ENCODE data around the gene MARCHF5.
A peak's percentile ranks its signal among the peaks of the same experiment; 100 is the strongest.
"Not testable (repeated sequence)": the region's sequence is repeated elsewhere in the genome, so short reads cannot be mapped to it uniquely, and the experiment has no call there.

Gene MARCHF5

DNA sequence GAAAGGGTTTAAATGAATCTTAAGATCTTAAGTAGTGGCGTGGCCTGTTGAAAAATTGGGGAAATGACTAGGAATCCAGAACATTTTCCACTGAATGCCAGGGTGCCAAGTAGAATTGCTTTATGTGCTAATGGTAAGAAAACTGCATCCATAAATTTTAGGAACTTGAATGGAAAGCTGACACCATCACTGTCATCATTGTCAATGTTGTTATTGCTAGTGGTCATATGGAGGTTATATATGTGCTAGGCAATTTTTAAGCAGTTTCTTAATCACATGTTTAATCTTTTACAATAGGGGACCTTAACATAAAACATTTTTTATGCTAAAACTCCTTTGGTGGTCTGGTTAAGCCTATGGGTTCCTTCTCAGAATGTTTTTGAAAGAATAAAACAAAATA is 13.1 kb downstream of the MARCHF5 start:
- DNase-seq (ENCODE audit: low read depth, low spot score), result no peak

DNA sequence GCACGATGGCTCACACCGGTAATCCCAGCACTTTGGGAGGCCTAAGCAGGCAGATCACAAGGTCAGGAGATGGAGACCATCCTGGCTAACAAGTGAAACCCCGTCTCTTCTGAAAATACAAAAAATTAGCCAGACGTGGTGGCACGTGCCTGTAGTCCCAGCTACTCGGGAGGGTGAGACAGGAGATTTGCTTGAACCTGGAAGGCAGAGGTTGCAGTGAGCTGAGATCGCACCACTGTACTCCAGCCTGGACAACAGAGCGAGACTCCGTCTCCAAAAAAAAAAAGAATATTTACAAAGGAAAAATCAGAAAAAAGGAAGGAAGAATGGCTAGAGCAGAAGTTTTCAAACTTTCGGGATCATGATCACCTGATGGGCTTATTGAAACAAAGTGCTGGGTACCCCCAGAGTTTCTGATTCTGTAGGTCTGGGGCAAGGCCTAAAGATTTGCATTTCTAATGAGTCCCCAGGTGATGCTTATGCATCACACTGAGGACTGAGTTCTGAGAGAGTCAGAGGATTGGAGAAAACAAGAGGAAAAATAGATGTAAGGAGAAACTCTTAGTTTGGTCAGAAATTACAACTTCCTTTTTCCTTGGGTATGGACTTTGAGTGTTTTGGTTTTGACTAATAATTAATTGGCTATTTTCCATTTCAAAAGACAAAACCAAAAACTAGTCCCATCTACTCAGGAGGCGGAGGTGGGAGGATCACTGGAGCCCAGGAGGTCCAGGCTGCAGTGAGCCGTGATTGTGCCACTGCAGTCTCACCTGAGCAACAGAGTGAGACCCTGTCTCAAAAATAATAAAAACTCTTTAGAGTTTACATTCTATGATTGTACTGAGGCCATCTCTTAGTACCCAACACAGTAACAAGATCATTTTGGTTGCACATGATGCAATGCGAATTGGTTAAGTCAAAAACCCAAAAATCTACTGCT is 14.4 kb downstream of the MARCHF5 start:
- no peak for DNase-seq (ENCODE audit: low read depth, low spot score)

DNA sequence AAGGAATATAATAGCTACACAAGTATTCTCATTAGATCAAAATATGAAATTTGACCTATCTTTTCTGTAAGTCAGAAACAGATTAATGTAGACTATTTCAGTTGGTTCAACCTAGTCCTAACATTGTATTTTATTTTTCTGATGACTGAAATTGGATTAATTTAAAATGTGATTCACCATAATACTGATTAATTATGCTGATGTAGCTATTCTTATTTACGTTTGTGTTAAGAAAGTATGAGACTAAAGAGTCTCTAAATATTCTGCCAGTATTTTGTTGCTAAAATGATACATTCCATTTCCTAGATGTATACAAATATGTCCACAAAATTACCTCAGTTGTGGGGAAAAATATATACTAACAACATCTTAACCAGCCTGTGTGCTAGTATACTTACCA is 18.3 kb downstream of the MARCHF5 start:
- DNase-seq (ENCODE audit: low read depth, low spot score), result no peak

DNA sequence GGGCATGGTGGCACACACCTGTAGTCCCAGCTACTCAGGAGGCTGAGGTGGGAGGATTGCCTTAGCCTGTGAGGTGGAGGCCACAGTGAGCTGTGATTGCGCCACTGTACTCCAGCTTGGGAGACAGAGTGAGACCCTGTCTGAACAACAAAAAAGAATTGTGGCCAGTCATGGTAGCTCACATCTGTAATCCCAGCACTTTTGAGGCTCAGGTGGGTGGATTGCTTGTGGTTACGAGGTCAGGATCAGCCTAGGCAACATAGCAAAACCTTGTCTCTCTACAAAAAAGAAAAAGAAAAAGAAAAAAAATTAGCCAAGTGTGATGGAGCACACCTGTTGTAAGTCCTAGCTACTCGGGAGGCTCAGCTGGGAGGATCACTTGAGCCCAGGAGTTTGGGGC is 22.8 kb downstream of the MARCHF5 start:
- DNase-seq (ENCODE audit: low read depth, low spot score), result no peak

DNA sequence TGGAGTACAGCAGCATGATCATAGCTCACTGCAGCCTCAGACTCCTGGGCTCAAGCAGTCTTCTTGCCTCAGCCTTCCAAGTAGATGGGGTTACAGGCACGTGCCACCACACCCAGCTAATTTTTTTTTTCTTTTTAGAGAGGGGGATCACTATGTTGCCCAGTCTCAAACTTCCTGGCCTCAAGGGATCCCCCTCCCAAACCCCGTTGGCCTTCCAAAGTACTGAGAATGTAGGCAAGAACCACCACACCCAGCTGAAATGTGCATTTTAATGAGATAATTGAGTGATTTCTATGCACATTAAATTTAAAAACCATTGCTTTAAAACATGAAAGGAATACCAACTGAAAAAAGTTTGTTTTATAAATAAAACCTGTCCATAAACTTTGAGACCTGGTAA is 25.6 kb downstream of the MARCHF5 start:
- no peak for DNase-seq (ENCODE audit: low read depth, low spot score)

DNA sequence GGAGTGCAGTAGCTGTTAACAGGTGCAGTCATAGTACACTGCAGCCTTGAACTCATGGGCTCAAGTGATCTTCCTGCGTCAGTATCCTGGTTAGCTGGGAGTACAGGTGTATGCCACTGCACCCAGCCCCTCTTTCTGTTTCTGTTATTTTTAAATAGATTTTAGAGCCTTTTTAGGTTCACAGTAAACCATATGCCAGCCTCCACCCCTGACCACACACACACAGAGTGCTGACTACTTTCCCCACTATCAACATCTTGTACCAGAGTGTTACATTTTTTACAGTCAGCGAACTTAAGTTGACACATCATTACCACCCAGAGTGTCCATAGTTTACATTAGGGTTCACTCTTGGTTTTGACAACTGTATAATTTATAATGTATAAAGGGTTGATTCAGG is 32.1 kb downstream of the MARCHF5 start:
- DNase-seq (ENCODE audit: low read depth, low spot score), result no peak

DNA sequence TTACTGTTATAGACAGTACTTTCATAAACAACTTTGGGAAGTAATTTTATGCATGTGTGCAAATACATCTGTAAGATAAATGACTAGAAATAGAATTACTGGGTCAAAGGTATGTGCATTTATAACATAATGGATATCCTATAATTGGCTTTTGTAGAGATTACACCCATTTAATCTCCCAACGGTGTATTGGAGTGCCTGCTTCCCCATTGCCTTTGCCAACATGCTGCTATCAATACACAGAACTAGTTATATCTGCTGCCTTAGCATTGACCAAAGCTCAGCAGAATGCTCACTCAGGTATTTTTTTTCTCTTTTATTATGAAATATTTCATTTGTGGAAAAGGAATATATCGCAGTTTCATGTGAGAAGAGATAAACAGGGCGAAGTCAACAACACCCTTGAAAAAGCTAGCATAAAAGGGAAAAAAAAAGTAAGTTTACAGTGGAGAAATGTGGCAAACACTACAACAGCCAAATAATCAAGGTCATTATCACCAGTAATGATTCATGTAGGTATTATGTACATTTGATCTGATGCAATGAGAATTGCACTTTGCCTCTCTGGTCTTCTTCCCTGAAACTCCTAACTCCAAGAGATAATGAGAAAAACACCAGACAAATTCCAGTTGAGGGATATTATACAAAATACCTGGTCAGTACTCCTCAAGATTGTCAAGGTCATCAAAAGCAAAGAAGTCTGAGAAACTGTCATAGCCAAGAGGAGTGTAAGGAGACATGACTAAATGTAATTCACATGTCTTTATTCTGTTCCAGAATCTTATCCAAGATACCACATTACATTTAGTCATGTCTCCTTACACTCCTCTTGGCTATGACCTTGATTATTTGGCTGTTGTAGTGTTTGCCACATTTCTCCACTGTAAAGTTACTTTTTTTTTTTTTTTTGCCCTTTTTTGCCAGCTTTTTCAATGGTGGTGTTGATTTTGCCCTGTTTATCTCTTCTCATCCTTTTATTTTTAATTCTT is 36.8 kb downstream of the MARCHF5 start:
- no peak for DNase-seq (ENCODE audit: low read depth, low spot score)

DNA sequence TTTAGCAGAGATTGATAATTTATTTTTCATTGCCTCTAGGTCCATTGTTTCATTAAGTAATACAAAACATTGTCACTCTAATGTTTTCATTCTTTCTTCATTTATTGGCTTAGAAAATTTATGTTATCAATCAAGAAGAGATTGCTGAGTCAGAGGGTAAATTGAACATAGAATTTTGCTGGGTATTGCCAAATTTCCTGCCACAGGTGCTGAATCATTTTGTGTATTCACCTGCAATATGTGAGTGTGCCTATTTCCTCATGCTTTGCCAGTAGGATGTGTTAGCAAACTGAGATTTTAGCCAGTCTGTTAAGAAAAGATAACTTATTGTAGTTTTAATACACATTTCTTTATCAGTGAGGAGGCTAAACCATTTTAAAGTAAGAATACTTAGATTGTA is 38.0 kb downstream of the MARCHF5 start:
- DNase-seq (ENCODE audit: low read depth, low spot score), result no peak

DNA sequence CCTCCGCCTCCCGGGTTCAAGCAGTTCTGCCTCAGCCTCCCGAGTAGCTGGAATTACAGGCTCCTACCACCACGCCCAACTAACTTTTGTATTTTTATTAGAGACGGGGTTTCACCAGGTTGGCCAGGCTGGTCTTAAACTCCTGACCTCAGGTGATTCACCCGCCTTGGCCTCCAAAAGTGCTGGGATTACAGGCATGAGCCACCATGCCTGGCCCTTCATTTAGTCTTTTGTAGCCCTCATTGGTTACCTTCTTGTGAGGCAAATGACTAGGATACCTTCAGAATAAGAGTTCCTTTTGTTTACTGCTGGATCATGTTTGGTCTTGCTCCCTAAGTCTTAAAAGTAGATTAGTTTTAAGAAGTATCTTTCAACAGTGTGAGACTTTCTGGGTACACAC is 39.0 kb downstream of the MARCHF5 start:
- DNase-seq (ENCODE audit: low read depth, low spot score), result peak; percentile 26

DNA sequence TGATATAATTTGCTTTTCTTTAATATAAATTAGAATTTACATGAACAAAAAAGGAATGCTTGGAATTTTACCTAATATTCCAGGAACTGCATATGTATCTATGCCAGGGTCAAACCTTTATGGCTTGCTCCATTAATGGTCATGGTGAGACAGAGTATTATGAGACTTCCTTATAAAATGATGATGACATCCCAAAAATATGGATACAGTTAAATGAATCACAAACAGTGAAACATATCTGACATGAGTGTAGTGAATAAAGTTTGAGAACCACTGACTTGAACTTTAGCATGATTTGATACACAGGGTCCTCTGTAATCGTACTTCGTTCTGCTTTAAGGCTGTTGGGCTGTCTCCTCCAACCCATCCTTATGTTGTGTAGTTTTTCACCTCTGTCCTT is 51.8 kb downstream of the MARCHF5 start:
- DNase-seq (ENCODE audit: low read depth, low spot score), result no peak

DNA sequence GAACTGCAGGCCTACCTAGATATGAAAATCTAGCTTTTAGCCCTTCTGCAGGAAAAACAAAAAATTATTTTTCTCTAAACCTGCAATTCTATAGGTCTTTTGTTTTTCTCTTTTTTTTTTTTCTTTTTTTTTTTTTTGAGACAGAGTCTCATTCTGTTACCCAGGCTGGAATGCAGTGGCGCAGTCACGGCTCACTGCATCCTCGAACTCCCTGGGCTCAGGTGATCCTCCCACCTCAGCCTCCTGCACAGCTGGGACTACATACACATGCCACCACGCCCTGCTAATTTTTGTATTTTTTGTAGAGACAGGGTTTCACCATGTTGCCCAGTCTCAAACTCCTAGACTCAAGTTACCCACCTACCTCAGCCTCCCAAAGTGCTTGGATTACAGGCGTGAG is 54.6 kb downstream of the MARCHF5 start:
- not testable (repeated sequence) for DNase-seq (ENCODE audit: low read depth, low spot score)

DNA sequence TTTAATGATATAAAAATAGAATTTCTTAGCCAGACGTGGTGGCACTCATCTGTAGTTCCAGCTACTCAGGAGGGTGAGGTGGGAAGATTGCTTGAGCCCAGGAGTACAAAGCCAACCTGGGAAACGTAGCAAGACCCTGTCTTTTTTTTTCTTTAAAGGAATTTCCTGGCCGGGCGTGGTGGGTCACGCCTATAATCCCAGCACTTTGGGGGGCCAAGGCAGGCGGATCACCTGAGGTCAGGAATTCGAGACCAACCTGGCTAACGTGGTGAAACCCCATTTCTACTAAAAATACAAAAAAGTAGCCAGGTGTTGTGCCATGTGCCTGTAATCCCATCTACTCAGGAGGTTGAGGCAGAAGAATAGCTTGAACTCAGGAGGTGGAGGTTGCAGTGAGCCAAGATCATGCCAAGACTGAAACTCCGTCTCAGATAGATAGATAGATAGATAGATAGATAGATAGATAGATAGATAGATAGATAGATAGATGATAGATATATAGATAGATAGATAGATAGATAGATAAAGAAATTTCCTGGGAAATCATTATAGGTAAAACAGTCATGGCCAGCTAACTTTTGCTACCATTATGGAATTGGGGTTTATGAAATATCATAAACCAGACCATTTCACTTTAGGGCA is 56.2 kb downstream of the MARCHF5 start:
- DNase-seq (ENCODE audit: low read depth, low spot score), result not testable (repeated sequence)

DNA sequence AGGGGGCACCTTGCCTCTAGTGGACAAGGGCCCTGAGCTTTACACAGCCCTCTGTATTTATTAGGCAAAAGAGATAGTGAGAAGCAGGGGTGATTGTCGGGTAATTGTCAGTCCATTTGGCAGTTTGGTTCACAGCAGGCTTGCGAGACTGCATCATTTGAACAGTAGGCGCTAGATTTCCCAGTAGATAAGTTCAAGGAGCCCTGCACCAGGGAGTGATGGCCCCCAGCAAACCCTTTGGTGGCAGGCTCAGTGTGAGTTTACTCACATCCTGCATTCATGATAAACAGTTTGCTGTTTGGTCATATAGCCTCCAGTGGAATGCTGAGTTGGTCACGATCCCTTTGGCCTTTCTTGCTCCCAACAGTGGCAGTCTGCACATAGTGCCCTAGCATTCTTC is 59.4 kb downstream of the MARCHF5 start:
- DNase-seq (ENCODE audit: low read depth, low spot score), result peak; percentile 71

DNA sequence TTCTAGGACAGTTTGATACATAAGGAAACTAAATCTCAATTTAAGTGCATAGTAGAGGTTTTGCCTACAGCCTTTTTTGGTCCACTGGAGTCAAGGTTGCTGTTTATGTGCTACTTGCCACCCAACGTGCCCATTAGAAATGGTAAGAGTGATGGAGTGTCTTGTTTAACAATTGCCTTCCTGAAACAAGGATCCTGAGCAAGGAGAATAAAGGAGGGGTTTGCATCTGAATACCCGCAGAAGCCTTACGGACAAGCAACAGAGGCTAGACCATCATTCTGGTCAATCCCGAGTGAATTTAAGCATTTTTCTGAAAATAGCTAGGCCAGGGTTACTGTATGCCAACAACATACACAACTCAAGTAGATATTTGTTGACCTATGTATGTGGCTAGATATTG is 63.6 kb downstream of the MARCHF5 start:
- DNase-seq (ENCODE audit: low read depth, low spot score), result no peak

DNA sequence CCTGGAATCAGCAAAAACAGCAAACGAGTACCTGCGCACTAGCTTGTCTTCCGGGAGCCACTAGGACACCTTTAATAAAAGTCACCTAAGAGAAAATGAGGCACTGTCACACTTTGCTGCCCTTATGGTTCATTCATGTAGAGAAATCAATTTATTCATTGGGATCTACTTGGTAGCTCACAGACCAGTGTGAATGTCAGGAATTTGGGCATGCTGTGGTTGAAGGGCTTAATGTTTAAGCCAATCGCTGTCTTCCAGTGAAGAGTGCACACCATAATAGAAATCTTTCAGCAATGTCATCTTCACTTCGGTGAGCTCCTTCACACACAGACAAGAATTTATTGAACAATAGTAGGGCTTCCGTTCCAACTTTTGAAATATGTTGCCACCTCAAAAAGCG is 65.1 kb downstream of the MARCHF5 start:
- DNase-seq (ENCODE audit: low read depth, low spot score), result no peak

DNA sequence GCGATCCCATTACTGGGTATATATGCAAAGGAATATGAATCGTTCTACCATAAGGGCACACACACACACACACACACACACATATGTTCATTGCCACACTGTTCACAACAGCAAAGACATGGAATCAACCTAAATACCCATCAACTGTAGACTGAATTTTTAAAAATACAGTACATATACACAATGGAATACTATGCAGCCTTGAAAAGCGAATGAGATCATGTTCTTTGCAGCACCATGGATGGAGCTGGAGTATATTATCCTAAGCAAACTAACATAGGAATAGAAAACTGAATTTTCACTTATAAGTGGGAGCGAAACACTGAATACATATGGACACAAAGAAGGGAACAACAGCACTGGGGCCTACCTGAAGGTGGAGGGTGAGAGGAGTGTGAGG is 72.5 kb downstream of the MARCHF5 start:
- no peak for DNase-seq (ENCODE audit: low read depth, low spot score)

DNA sequence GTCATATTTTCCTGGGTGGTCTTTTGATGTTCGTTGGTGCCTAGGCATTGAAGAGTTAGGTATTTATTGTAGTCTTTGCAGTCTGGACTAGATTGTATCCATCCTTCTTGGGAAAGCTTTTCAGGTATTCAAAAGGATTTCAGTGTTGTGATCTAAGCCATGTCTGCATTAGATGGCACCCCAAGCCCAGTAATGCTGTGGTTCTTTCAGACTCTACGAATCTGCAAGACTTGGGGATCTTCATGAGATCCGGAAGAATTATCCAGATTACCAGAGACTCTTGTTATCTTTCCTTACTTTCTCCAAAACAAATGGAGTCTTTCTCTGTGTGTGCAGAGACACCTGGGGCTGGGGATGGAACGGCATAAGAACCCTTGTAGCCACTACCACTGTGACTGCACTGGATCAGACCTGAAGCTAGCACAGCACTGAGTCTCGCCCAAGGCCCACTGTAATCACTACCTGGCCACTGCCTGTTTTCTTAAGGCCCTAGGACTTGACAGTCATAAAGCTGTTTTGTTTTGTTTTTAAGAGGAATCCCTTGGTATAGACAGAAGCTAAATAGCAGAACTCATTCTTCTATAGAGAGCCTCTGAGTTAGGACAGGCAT is 75.5 kb downstream of the MARCHF5 start:
- DNase-seq (ENCODE audit: low read depth, low spot score), result no peak

DNA sequence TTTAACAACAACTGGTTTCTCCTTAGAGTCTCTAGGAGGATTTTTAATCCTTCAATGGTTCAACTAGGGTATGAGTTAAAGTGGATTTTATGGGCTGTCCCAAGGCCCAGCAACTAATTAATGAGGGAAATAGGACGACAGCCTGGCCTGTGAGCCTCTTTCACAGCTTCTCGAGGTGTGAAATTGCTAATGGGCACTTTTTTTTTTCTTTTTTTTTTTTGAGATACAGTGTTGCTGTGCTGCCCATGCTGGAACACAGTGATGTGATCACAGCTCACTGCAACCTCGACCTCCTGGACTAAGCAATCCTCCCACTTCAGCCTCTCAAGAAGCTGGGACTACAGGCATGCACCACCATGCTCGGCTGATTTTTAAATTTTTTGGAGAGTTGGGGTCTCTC is 87.0 kb downstream of the MARCHF5 start:
- DNase-seq (ENCODE audit: low read depth, low spot score), result no peak

DNA sequence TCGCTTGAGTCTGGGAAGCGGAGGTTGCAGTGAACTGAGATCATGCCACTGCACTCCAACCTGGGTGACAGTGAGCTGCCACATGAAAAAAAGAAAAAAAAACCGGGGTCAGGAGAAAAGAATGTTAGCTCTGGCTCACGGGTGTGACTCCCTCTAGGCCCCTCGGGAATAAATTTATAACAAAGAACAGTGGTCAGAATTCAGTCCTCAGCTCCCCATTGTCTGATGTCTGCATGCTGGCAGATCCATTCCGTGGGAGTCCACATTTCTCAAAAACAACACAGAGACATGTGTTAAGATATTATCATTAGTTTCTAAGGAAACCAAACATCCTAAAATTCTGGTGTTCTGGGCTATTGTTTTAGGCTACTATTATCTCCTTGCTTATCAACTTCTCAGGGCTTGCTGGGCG is 90.6 kb downstream of the MARCHF5 start:
- no peak for DNase-seq (ENCODE audit: low read depth, low spot score)

DNA sequence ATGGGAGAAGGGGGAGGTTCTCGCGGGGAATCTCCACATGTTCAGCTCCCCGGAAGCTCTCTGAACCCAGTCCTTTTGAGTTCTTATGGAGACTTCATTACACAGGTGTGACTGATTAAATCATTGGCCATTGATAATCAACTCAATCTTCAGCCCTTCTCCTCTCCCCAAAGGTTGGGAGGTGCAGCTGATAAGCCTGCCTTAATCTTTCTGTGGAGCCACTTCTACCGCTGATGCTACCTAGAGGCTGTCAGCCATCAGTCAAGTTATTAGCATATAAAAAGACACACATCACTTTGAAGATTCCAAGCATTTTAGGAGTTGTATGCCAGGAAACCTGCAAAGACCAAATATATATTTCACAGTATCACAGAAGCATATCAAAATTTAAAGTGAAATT is 91.7 kb downstream of the MARCHF5 start:
- DNase-seq (ENCODE audit: low read depth, low spot score), result no peak

DNA sequence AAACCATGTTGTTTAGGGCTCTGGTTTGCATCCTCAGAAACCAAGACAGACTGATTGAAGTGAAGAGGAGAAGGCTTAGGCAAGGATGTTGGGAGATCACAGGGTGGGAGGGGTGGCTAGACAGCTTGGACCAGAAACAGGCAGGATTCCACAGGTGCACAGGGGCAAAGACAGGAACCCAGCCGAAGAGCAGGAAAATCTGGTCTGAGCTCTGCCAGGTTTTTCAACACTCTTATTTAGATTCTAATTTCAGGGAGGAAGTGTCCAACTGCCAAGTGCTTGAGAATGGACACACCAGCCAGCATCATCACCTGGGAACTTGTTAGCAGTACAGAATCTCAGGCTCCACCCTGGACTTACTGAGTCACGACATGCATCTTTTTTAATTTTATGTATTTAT is 93.8 kb downstream of the MARCHF5 start:
- peak; percentile 64 for DNase-seq (ENCODE audit: low read depth, low spot score)

DNA sequence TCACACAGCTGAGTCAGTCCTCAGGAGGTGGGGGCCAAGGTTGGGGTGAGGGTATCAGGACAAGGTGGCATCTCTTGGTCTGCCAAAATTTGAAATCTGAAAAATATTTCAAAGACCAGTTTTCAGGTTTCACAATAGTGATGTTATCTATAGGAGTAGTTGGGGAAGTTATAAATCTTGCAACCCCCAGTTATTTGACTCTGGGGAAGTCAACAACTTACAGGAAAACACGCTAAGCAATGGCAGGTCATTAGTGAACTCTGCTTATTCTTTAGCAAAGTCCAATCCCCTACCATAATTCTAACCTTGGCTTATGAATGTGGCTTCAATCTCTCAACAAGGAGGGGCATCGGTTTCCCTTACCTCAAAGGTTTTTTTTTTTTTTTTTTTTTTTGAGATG is 94.9 kb downstream of the MARCHF5 start:
- DNase-seq (ENCODE audit: low read depth, low spot score), result no peak

Data from ELF-1 (cell line).